Measurements from ENCODE around the gene PLCH2. TPM values are rescaled to one million over a fixed set of nuclear protein-coding genes. Genes with fewer than 3 reads are reported as not detected.

PLCH2 gene
- total and polyA plus RNA-seq, 2 of the 13 experiments (the other 11 are each of a cell fraction or from before 2014, with no cell fraction given), result 0.15 to 0.67 TPM

GRCh38 chr1:2554621-2555387, 78.7 kb downstream of the PLCH2 start:
- no peak for FAIRE-seq
- H3K9ac ChIP-seq (ENCODE audit: insufficient read depth, low read depth, low read length), result no peak overlapping the region
- ChIA-PET POLR2A (no interaction called here), CTCF (ENCODE audit: low intra/inter-chr PET ratio, low total read pairs) (interaction anchor here (1.1 kb wide), 1 partner anchor 24 kb away, joined by 3 read pairs; no protein-coding TSS in a partner anchor)
- H3K27ac ChIP-seq (ENCODE audit: extremely low read length, insufficient read depth, low read length), result no peak overlapping the region
- H4K20me1 ChIP-seq (ENCODE audit: insufficient read depth, low read length), result 0 out of 2 replicates have a peak, but pooled peaks cover 4% of the 10 kb centered on the region
- H3K4me1 ChIP-seq (ENCODE audit: insufficient read depth, low read length), result peaks cover 44% of the 10 kb centered on the region
- peak; percentile 21; the same call in 2 of the 3 replicates for ATAC-seq
- H3K9me3 ChIP-seq (ENCODE audit: low read length), result no peaks in the 10 kb centered on the region
- intact Hi-C loops (cut with micrococcal nuclease; ENCODE audit: unreplicated experiment) (loop anchor here (5.0 kb wide), 1 partner anchor 77 kb away; the partner anchor contains the start of gene MMEL1), in situ Hi-C loops (cut with HindIII; ENCODE audit: extremely low pct_ligation_motif_present, low pct_unique_long_range_greater_than_20kb) (no loop called here)
- no peaks in the 10 kb centered on the region; a peak in 1 of 5 replicates for H3K27me3 ChIP-seq (ENCODE audit: control insufficient read depth in 1 of 2, insufficient read depth in 2 of 2, low read length in 2 of 2)
- no peaks in the 10 kb centered on the region for H3K79me2 ChIP-seq (ENCODE audit: insufficient read depth, low read length)
- H2AFZ ChIP-seq (ENCODE audit: low read length), result no peak overlapping the region
- BruUV-seq (replicated peaks), result no TSS peak
- no peak for DNase-seq (ENCODE audit: low spot score)
- peak overlapping the region in 1 of 3 experiments; percentile 34; a peak in 1 of 6 replicates for H3K4me3 ChIP-seq (replicated peaks in 1 of 3; ENCODE audit: insufficient read depth in 1 of 3, low read depth in 2 of 3, low read length in 3 of 3)
- H3K4me2 ChIP-seq (ENCODE audit: low read depth, low read length), result peak overlapping the region; percentile 85; the same call in 1 of the 2 replicates
- H3K36me3 ChIP-seq (replicated peaks in 1 of 2; ENCODE audit: control insufficient read depth in 1 of 2, insufficient read depth in 2 of 2, low read length in 2 of 2), result no peaks in the 10 kb centered on the region; a peak in 1 of 5 replicates
- whole genome bisulfite sequencing (ENCODE audit: low lambda C conversion rate), result 91% methylated on average over 7 of the region's 19 CpGs
- TF ChIP-seq NR2F6 (IDR thresholded peaks at IDR 0.05) (no peak), NR2F6 (CRISPR knock-in tag; IDR thresholded peaks at IDR 0.05) (no peak), ZNF724P (CRISPR knock-in tag; IDR thresholded peaks at IDR 0.05; ENCODE audit: borderline replicate concordance) (0 out of 2 replicates have a peak, but pooled peaks have one; percentile 22), CHD2 (IDR thresholded peaks at IDR 0.05; ENCODE audit: low read depth, low read length) (no peak), U2AF1 (optimal IDR thresholded peaks at IDR 0.05; ENCODE audit: low read depth, low read length) (no peak), STAG1 (CRISPR knock-in tag; IDR thresholded peaks at IDR 0.05) (peak; percentile 89), SIN3B (IDR thresholded peaks at IDR 0.05; ENCODE audit: low read length) (no peak), SMARCC2 (IDR thresholded peaks at IDR 0.05) (no peak), ZNF407 (CRISPR knock-in tag; IDR thresholded peaks at IDR 0.05; ENCODE audit: not compliant biosample characterization) (no peak), NCOR1 (IDR thresholded peaks at IDR 0.05; ENCODE audit: borderline replicate concordance, low read length) (no peak), ZNF577 (CRISPR knock-in tag; IDR thresholded peaks at IDR 0.05; ENCODE audit: borderline replicate concordance, low read depth) (no peak), ZNF367 (CRISPR knock-in tag; IDR thresholded peaks at IDR 0.05; ENCODE audit: borderline replicate concordance) (no peak), FOXA1 (IDR thresholded peaks at IDR 0.05) (no peak), FOXA1 (CRISPR knock-in tag; IDR thresholded peaks at IDR 0.05) (no peak)
- TF ChIP-seq, protein P1, sequence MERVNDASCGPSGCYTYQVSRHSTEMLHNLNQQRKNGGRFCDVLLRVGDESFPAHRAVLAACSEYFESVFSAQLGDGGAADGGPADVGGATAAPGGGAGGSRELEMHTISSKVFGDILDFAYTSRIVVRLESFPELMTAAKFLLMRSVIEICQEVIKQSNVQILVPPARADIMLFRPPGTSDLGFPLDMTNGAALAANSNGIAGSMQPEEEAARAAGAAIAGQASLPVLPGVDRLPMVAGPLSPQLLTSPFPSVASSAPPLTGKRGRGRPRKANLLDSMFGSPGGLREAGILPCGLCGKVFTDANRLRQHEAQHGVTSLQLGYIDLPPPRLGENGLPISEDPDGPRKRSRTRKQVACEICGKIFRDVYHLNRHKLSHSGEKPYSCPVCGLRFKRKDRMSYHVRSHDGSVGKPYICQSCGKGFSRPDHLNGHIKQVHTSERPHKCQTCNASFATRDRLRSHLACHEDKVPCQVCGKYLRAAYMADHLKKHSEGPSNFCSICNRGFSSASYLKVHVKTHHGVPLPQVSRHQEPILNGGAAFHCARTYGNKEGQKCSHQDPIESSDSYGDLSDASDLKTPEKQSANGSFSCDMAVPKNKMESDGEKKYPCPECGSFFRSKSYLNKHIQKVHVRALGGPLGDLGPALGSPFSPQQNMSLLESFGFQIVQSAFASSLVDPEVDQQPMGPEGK (CRISPR knock-in tag; IDR thresholded peaks at IDR 0.05), result peak; percentile 64

All from HepG2 (cell line).